GM21447 (cell line): ENCODE measurements around the gene XPO6.

Source experiments
- ATAC-seq: cut with Tn5 transposase; IDR thresholded peaks from one replicate; pipeline ENCODE4 v1.9.1; 2021; ENCODE audit not compliant: unreplicated experiment

XPO6 gene

DNA sequence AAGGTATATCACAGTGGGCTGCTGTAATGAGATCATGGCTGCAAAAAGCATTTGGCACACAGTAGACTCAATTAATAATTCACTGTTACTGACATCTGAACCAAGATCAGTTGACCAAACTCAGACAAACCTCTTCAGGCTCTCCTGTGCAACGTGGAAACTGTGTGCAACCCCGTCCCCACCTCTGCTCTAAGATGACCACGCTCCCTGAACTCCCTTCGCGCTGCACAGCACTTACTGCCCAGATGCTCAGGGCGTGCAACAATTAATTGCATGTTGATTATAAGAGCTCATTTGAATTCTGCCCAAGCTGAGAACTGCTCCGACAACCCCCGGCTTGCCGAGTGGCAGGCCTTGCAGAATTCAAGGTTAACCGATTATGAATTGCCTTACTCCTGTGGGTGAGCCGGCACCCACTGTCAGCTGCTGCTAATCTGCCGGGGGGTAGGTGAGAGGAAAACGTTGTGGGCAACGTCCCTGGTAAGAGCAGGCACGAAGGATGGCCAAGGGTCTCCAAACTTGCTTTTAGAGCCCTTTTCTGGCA, 147.0 kb downstream of the XPO6 start:
- no peak for ATAC-seq

DNA sequence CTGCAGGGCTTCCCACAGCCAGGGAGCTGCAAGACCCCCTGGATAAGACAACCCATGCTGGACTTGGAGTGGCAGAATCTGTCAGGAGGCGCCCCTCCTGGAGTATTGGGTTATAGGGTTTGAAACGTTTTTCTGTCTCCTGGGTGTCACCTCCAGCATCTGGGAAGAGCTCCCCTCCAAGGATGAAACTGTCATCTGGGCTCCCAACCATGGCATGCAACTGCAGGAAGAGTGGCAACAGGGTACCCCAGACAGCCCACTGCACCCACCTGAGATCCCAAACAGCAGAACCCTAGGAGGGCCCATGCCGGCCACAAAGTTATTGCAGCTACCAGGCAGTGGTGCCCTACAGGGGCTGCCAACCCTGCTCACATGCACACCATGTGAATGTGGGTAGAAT, 147.6 kb downstream of the XPO6 start:
- no peak for ATAC-seq

DNA sequence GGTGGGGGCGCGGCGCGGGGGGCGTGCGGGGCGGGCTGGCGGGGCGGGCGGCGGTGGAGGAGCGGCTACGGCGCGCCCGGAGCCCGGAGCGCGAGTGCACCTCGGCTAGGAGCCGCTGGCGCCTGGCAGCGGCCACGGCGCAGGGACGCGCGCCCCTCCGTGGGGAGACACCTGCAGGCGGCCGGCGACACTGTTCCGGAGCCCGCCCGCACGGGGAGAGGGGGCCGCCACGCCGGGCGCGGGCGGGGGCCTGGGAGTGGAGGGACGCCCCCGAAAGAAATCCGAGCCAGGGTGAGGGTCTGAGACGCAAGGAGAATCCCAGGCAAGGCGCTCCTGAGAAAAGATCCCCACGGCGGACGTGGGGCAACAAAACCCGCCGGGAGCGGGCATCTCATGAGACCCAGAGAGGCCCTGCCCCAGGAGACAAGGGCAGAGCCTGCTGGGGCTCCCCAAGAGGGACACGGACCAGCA, 148.1 kb downstream of the XPO6 start, which contains the start of gene GSG1L:
Gene GSG1L (minus strand): TSS at position 124 of the 471 bp plus-strand sequence. CDS start 290 bp downstream, outside the sequence.
- no peak for ATAC-seq

DNA sequence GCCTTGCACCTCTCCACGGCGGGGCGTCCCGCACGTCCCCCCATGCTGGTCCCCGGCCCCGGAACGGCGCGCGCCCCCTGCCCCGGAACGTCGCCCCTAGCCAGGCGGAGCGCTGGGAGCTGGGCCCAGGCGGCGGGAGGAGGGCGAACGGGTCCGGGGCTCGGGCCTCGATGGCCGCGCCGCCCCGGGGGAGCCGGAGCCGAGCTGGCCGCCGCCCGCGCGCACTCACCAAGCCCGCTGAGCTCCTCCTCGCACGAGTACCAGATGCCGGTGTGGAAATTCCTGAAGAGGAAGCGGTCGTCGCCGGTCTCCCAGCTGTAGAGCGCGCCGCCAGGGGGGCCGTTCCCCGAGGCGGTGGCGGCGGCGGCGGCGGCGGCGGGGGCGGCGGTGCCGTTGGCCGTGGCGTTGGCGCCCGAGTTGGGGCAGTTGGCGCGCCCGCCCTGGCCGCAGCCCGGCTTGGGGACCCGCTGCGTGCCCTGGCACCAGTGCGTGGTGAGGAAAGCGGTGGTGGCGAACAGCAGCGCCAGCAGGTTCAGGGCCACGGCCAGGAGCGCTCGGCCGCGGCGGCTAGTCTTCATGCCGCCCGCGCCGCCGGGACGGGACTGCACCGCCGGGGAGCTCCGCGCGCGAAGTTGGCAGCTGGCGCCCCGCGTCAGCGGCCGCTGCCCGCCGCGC, 148.8 kb downstream of the XPO6 start:
- no peak for ATAC-seq

DNA sequence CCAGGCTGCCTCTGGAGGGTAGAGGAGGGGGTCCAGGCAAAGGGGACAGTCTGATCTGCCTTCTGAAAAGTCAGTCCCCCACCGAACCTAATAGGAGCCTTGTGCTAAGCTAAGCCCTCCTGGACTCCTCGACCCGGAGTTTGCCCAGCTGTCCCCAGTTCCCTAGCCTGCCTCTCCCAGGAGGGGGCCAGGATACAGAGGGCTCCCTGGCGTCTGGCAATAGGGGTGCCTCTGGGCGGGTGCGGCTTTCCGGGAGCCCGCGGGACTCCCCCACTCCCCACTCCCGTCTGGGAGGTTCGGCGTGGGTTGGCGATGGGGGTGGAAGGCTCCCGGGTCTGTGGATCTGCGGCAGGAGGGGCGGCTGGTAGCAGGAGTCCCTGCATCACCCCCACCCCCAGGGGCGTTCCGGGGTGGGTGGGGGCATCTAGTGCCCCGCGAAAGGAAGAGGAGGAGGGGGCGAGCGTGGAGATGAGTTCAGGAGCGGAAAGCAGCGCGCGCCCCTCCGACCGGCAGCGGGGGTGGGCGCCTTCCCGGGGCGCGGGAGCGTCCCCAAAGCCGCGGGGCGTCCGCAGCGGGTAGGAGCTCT, 149.4 kb downstream of the XPO6 start:
- no peak for ATAC-seq

DNA sequence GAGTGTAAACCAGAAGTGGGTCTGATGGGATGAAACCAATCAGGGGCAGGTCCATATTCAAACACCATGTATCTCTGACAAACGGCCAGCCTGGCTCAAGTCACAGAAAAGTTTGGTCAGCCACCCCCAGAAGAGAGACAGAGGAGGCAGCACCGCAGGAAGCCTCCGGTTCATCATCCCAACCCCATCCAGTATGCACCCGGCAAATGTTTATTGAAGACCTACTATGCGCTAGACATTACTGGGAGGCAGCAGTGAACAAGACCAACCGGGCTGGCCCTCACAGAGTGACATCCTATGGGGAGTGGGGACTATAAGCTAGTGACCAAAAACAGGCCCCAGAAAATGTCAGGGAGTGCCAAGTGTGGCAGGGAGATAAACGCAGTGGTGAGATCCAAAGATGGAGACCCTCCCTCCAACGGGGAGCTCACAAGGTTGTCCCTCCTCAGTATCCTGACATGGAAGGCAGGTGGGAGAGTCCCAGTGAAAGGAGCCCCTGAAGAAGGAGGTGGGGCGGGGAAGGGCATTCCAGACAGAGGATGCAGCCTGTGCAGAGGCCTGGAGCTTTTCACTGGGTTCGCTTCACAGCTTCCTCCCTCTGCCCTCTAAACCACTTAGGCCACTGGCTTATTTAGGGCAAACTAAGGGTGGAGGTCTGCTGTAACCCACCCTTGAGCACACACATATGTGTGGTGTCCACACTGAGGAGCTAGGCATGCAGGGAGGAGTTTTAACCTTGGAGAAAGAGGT, 150.2 kb downstream of the XPO6 start:
- no peak for ATAC-seq

DNA sequence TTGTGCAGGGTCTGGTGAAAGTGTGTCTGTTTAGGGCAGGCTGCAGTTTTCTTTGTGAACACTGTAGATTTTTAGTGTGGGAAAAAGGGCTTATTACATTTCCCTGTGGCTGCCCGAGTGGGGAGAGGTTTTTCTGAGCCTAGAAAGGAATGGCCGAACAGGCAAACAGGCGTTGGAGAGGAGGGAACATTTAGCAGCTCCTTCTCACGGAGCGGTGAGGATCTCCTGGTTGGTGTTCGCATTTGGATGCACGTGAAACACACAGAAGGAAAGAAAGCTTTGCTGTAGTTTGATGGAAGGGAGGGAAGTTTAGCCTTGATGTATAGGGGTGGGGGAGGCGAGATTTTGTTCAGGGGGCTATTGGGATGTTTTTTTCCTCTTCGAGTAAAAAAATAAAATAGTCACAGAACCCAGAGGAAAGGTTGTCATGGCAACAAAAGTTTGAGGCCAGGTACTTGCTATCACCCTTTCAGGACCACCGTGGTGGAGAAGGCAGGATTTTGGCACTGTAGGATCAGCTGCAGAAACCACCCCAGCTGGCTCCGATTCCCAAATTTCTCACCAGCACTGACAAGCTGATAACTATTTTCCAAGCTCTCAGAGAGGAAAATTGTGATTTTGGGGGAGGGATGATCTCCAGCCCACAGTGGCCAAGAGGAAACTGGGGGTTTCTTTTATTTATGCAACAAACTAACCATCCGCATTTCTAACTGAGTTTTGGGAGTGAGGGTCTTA, 151.8 kb downstream of the XPO6 start:
- no peak for ATAC-seq

DNA sequence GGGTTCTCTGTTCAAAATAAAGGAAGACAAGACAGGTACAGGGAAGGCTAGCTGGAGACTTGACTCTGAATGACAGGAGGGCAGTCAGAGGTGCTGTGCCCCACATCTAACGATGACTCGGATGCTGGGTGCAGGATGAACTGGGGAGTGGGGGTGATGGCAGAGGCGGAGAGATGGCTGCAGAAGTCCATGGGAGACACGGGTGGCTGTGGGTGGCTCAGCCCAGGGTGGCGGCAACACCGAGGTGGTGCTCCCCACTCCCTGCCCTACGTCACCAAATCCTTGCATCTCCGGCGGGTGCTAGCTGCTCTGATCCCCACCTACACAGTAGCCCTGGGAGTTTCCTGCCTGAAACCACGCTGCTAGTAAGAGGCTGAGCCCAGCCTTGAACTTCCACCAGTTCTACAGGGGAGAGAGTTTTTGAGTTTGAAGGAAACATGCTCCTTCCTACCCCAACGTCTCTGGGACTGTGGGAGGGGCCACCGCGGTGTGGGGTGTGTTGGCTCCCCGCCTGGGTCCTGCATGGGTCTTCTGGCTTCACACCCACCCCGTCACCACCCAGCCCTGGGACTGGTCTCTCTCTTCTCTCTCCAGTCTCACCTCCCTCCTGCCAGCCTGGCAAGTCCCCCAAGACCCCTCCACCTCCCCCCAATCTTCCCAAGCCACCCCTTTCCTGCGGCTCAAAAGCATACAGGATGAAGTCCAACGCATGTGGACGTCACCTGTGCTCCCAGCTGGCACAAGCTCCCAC, 152.8 kb downstream of the XPO6 start:
- no peak for ATAC-seq

DNA sequence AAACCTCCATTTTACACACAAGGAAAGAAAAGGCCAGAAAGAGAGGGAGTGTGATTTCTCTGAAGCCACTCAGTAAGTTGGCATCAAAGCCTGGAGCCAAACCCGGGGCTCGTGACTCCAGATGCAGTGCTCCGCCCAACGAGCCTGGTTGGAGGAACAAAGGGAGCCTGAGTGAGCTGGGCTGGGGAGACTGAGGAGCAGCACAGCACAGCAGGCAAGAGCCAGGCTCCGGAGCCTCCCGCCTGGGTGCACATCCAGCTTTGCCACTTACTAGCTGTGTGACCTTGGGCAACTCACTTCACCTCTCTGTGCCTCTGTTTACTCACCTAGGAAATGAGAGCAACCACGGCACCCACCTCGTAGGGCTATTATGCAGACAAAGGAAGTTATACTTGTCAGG, 153.8 kb downstream of the XPO6 start:
- ATAC-seq: no peak

DNA sequence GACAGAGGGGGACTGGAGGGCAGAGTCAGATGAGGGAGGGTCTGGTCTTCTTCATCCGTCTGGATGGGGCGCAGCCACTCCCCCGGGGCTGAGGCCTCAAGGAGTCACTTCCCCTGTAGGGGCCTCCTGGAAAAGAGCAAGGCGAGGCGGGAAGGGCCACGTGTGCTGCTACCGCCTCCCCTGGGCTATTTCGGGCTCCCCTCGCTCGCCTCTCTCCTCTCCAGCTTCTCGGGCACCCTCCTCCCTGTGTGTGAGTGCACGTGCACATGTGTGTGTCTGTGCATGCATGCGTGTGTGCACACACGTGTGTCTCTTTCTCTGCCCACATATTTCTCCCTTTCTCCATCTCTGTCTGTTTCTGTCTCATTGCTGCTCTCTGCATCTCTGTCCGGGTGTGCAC, 158.3 kb downstream of the XPO6 start:
- no peak for ATAC-seq

DNA sequence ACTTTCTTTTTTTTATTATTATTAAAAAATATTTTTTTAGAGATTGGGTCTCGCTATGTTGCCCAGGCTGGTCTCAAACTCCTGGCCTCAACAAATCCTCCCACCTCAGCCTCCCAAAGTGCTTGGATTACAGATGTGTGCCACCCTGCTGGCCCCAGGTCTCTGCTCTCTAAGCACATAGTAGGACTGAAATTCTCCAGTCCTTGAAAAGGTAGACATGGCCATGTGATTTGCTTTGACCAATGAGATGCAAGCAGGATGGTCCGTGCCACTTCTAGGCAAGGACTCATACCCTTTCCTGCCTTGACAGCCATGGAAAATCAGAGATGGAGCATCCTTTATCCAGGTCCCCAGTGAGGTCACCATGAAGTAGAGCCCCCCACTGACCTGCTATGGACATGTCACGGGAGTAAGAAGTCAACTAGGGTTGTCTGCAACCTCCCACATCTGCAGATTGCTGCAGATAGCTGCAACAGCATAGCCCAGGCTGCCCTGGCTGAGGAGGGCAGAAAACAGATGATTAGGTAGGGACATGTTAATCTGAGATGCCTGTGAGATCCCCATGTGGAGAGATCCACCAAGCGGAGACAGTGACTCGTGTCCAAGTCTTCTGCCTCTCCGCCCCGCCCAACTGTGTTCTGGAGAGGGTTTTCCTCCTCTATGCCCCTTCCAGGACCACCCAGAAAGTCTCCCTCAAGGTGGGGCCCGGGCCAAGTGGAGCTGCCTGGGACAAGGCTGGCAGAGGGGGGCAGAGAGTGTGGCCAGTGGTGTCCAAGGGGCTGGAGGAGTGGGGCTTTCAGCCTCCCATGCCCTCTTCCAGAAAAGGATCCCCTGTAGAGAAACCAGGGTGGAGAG, 159.3 kb downstream of the XPO6 start:
- ATAC-seq: no peak

DNA sequence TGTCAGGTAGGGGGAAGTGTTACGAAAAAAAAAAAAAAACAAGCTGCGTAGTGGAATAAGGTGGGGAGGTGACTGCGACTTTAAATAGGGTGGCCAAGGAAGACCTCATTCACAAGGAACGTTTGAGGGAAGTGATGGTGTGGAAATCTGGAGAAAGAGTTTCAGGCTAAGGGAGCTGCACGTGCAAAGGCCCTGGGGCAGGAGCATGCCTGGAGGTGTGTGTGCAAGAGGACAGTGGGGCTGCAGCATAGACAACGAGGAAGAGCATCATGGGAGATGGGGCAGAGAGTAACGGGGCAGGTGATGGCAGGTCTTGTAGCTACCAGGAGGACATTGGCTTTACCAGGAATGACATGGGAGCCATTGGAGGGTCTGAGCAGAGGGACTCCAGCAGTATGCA, 160.3 kb downstream of the XPO6 start:
- ATAC-seq: no peak
